Measurements from ENCODE around the gene ECT2.
A peak's percentile ranks its signal among the peaks of the same experiment; 100 is the strongest.
"Not testable (repeated sequence)": the region's sequence is repeated elsewhere in the genome, so short reads cannot be mapped to it uniquely, and the experiment has no call there.

The ECT2 gene

DNA sequence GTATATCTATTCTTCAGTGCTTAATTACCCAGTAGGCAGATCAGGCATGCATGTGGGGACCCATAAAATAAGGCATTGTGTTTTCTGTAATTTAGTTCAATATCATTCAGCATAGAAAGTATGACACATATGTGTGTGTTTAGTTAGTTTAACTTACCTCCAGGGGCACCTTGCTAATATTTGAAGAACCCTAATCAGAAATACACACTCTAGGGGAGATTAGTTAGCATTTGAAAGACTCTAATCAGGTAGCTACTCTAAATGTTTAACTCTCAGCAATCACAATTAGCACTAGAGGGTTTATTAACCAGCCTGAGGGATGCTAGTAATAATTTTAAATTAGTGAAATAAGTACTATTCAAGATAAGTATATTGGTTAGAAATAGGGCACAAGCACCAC, 104.5 kb downstream of the ECT2 start:
- Histone ChIP-seq H3K79me2 (ENCODE audit: control insufficient read depth, insufficient read depth, low read length, unreplicated experiment) (no peaks in the 10 kb centered on the region), H3K27ac (ENCODE audit: low read depth, low read length) (no peak overlapping the region), H3K27me3 (ENCODE audit: insufficient read depth, low read length) (peaks cover 11% of the 10 kb centered on the region), H2AFZ (ENCODE audit: low read length, unreplicated experiment) (no peak overlapping the region), H3K4me1 (ENCODE audit: control insufficient read depth, insufficient read depth, low read length, unreplicated experiment) (peaks cover 41% of the 10 kb centered on the region), H3K36me3 (ENCODE audit: insufficient read depth, low read length) (no peaks in the 10 kb centered on the region), H3K4me3 (ENCODE audit: low read depth, low read length) (no peak overlapping the region)

GRCh38 chr3:172856795-172857742, 106.5 kb downstream of the ECT2 start:
- Histone ChIP-seq H3K27me3 (ENCODE audit: insufficient read depth, low read length) (peaks cover 8% of the 10 kb centered on the region), H3K36me3 (ENCODE audit: insufficient read depth, low read length) (no peaks in the 10 kb centered on the region), H3K4me3 (ENCODE audit: low read depth, low read length) (no peak overlapping the region), H2AFZ (ENCODE audit: low read length, unreplicated experiment) (peak overlapping the region; percentile 24), H3K4me1 (ENCODE audit: control insufficient read depth, insufficient read depth, low read length, unreplicated experiment) (peaks cover 41% of the 10 kb centered on the region), H3K27ac (ENCODE audit: low read depth, low read length) (0 out of 2 replicates have a peak overlapping the region, but pooled peaks have one; percentile 19), H3K79me2 (ENCODE audit: control insufficient read depth, insufficient read depth, low read length, unreplicated experiment) (no peaks in the 10 kb centered on the region)

- Histone ChIP-seq H3K4me3 (ENCODE audit: low read depth, low read length) (peak overlapping the region; percentile 3; the same call in 1 of the 2 replicates), H3K27ac (ENCODE audit: low read depth, low read length) (no peak overlapping the region), H3K4me1 (ENCODE audit: control insufficient read depth, insufficient read depth, low read length, unreplicated experiment) (peaks cover 33% of the 10 kb centered on the region), H3K27me3 (ENCODE audit: insufficient read depth, low read length) (no peaks in the 10 kb centered on the region), H3K36me3 (ENCODE audit: insufficient read depth, low read length) (no peaks in the 10 kb centered on the region), H2AFZ (ENCODE audit: low read length, unreplicated experiment) (no peak overlapping the region), H3K79me2 (ENCODE audit: control insufficient read depth, insufficient read depth, low read length, unreplicated experiment) (no peaks in the 10 kb centered on the region)
Observed at GRCh38 chr3:172859041-172859440, 108.5 kb downstream of the ECT2 start.

DNA sequence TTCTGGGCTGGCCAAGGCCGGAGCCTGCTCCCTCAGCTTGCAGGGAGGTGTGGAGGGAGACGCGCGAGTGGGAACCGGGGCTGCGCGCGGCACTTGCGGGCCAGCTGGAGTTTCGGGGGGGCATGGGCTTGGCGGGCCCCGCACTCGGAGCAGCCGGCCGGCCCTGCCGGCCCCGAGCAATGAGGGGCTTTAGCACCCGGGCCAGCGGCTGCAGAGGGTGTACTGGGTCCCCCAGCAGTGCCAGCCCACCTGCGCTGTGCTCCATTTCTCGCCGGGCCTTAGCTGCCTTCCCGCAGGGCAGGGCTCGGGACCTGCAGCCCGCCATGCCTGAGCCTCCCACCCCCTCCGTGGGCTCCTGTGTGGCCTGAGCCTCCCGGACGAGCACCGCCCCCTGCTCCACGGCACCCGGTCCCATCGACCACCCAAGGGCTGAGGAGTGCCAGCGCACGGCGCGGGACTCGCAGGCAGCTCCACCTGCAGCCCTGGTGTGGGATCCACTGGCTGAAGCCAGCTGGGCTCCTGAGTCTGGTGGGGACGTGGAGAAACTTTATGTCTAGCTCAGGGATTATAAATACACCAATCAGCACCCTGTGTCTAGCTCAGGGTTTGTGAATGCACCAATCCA, 116.3 kb downstream of the ECT2 start:
- not testable (repeated sequence) for H3K79me2 ChIP-seq (ENCODE audit: control insufficient read depth, insufficient read depth, low read length, unreplicated experiment); H3K27me3 ChIP-seq (ENCODE audit: insufficient read depth, low read length); H3K36me3 ChIP-seq (ENCODE audit: insufficient read depth, low read length); H2AFZ ChIP-seq (ENCODE audit: low read length, unreplicated experiment); H3K4me3 ChIP-seq (ENCODE audit: low read depth, low read length); H3K27ac ChIP-seq (ENCODE audit: low read depth, low read length)
- H3K4me1 ChIP-seq (ENCODE audit: control insufficient read depth, insufficient read depth, low read length, unreplicated experiment): peaks cover 11% of the 10 kb centered on the region

- H3K79me2 ChIP-seq (ENCODE audit: control insufficient read depth, insufficient read depth, low read length, unreplicated experiment): no peaks in the 10 kb centered on the region
- peaks cover 11% of the 10 kb centered on the region for H3K4me1 ChIP-seq (ENCODE audit: control insufficient read depth, insufficient read depth, low read length, unreplicated experiment)
- H3K27me3 ChIP-seq (ENCODE audit: insufficient read depth, low read length): peaks cover 5% of the 10 kb centered on the region; the same call in 1 of the 2 replicates
- H3K36me3 ChIP-seq (ENCODE audit: insufficient read depth, low read length): no peaks in the 10 kb centered on the region
- no peak overlapping the region for H3K4me3 ChIP-seq (ENCODE audit: low read depth, low read length)
- no peak overlapping the region for H2AFZ ChIP-seq (ENCODE audit: low read length, unreplicated experiment)
- no peak overlapping the region for H3K27ac ChIP-seq (ENCODE audit: low read depth, low read length)
Observed at GRCh38 chr3:172868582-172869200, 118.2 kb downstream of the ECT2 start.

- no peaks in the 10 kb centered on the region for H3K79me2 ChIP-seq (ENCODE audit: control insufficient read depth, insufficient read depth, low read length, unreplicated experiment)
- H2AFZ ChIP-seq (ENCODE audit: low read length, unreplicated experiment): no peak overlapping the region
- H3K4me1 ChIP-seq (ENCODE audit: control insufficient read depth, insufficient read depth, low read length, unreplicated experiment): peaks cover 11% of the 10 kb centered on the region
- peaks cover 5% of the 10 kb centered on the region; the same call in 1 of the 2 replicates for H3K27me3 ChIP-seq (ENCODE audit: insufficient read depth, low read length)
- no peaks in the 10 kb centered on the region for H3K36me3 ChIP-seq (ENCODE audit: insufficient read depth, low read length)
- no peak overlapping the region for H3K4me3 ChIP-seq (ENCODE audit: low read depth, low read length)
- H3K27ac ChIP-seq (ENCODE audit: low read depth, low read length): no peak overlapping the region
Observed at GRCh38 chr3:172869368-172869771, 118.8 kb downstream of the ECT2 start.

DNA sequence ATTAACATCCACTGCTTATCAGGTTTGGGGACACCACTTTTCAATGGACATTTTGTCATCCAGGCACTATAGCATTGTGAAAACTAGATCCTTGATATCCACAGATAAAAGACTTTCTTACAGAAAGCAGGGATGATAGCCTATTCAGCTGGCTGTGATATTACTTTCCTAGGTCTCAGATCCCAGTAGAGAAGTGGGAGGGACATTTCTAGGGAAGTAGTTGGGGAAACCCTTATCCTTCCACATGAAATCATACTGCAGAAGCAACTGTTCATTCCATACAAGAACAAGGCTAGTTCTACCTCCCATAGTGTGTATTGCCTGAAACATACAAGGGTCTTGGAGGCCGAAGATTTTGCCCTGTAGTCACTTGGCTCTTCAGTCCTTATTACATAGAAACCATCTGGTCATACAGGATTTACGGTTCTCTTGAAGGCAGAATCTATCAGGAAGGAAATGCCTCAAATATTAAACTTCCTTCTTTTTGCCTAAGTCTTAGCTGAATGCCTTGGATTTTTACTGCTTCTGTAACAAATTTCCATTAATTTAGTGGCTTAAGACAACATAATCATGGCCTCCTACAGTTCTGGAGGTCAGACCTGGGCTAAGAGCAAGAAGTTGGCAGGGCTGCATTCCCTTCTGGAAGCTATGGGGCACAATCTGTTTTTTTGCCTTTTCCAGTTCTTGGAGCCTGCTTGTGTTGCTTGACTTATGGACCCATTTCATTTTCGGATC, 119.4 kb downstream of the ECT2 start:
- H3K27ac ChIP-seq (ENCODE audit: low read depth, low read length): no peak overlapping the region
- H3K4me3 ChIP-seq (ENCODE audit: low read depth, low read length): no peak overlapping the region

More for the DNA sequence above, 119.4 kb downstream of the ECT2 start:
- Histone ChIP-seq H3K4me1 (ENCODE audit: control insufficient read depth, insufficient read depth, low read length, unreplicated experiment) (peaks cover 11% of the 10 kb centered on the region), H3K36me3 (ENCODE audit: insufficient read depth, low read length) (no peaks in the 10 kb centered on the region), H3K79me2 (ENCODE audit: control insufficient read depth, insufficient read depth, low read length, unreplicated experiment) (no peaks in the 10 kb centered on the region), H3K27me3 (ENCODE audit: insufficient read depth, low read length) (peaks cover 5% of the 10 kb centered on the region; the same call in 1 of the 2 replicates), H2AFZ (ENCODE audit: low read length, unreplicated experiment) (peak overlapping the region; percentile 6)
